HTR-8/SVneo (cell line): ENCODE data around the gene PLD5.
"Not testable (repeated sequence)": the region's sequence is repeated elsewhere in the genome, so short reads cannot be mapped to it uniquely, and the experiment has no call there.

Experiments
- DNase-seq: peaks from one replicate; pipeline ENCODE4 v3.0.0; 2011; ENCODE audit warnings: low spot score, mixed read lengths; ENCODE audit not compliant: insufficient read length
- FAIRE-seq: peaks from 2 replicates; lab custom pipeline; 2011; peaks lifted over from hg19 to GRCh38; lab: Jason Lieb, UNC

Gene PLD5

GRCh38 chr1:242314085-242314649, 210.3 kb downstream of the PLD5 start:
- not testable (repeated sequence) for DNase-seq
- peak; percentile 80 for FAIRE-seq

DNA sequence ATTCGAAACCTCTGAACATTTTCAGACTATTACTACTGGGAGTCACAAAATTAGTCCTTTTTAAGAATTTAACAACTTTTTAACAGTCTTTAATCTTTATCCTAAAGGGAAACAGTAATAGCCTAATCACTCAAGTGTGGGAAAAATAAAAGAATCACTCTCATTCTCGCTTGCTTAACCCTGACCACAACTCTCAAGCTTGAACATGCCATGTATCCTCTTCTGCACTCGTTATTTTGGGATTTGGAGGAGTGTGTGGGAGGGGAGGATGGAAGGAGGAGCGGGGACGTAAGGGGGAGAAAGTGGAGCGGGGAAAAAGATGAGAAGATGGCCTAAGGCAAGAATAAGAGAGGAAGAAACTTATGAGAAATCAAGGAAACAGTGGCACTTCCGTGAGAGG, 215.8 kb downstream of the PLD5 start:
- DNase-seq, FAIRE-seq: not testable (repeated sequence)

- not testable (repeated sequence) for FAIRE-seq, DNase-seq
Measured at GRCh38 chr1:242293781-242294180, 230.7 kb downstream of the PLD5 start.

DNA sequence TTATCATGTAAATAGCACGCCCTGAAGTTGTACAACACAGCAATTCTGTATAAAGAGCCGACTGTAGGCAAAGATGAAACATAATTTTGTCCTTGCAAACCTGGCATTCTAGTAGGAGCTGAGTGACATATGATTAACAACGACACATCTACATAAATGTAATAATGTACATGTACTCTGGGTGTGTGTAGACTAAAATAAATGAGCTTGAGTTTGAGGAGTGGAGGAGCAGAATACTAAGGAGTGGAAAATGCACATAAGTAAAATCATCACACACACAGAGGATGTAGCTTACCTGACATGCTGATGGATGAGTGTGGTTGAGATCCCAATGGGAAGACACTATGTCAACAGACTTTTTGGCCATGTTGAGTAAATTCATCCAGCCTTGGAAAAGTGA, 236.4 kb downstream of the PLD5 start:
- not testable (repeated sequence) for DNase-seq
- peak; percentile 91 for FAIRE-seq

GRCh38 chr1:242282758-242283485, 241.6 kb downstream of the PLD5 start:
- not testable (repeated sequence) for DNase-seq, FAIRE-seq

- FAIRE-seq, DNase-seq: not testable (repeated sequence)
Measured at GRCh38 chr1:242278406-242278805, 246.1 kb downstream of the PLD5 start.

- DNase-seq: not testable (repeated sequence)
- FAIRE-seq: peak; percentile 46
Measured at GRCh38 chr1:242276769-242277168, 247.7 kb downstream of the PLD5 start.

GRCh38 chr1:242267004-242267403, 257.5 kb downstream of the PLD5 start:
- not testable (repeated sequence) for DNase-seq, FAIRE-seq

GRCh38 chr1:242264419-242264818, 260.1 kb downstream of the PLD5 start:
- not testable (repeated sequence) for DNase-seq
- peak; percentile 83 for FAIRE-seq

DNA sequence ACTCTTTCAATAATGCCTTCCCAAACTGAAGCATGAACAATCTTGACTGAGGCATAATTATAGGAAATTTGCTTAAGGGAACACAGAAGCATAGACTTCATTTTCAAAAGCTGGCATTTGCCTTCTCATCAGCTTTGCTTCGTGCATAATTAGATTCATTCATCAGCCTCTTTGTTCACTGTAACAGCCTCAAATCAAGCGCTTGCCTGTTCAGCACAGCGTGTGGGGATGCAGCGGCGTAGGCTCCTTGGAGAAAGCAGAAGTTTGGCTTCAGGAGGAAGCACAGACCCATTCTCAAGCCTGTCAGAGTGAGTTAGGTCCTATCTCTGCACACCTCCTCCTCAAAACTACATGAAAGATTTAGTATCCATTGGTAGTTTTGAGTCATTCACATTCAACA, 279.2 kb downstream of the PLD5 start:
- no peak for FAIRE-seq

GRCh38 chr1:242243472-242243871, 281.0 kb downstream of the PLD5 start:
- FAIRE-seq: no peak
- no peak for DNase-seq

More for the DNA sequence above, 279.2 kb downstream of the PLD5 start:
- DNase-seq: no peak

- no peak for FAIRE-seq
- DNase-seq: no peak
Measured at GRCh38 chr1:242242983-242243382, 281.5 kb downstream of the PLD5 start.

GRCh38 chr1:242241936-242242335, 282.6 kb downstream of the PLD5 start:
- DNase-seq (no peak), FAIRE-seq (no peak)

DNA sequence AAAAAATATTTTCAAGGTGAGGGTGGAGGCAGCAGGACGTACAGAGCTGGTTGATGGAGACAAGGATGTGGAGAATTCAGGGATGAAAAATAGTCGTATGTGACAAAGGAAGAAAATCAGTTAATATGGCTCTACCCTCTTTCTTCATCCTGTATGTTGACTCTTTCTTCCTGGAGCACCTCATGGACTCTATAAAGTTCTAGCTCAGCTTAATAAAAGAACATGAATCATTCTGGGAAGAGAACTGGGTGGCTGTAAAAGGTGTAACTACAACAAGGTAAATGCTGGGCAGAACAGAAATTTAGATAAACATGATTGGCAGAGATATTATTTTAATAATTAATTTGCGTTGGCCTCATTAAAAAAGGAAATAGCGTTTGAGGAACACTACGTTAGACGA, 283.8 kb downstream of the PLD5 start:
- no peak for DNase-seq
- FAIRE-seq: no peak

DNA sequence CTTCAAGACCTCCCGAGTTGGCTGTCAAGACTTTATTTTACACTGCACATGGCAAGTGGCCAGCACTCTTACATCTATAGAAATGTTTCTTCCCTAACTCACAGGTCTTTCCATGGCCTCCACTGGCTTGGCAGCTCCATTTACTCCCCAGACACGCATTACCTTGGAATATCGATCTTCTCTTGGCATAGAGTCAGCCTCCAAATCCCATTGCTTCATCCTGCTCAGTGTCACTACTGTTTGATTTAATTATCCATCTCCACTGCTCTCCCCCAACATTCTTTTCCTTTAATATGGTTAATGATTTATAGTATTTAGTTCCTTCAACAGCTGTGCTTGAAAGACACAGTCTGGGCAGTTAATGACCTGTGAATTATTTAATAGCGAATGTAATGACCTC, 284.4 kb downstream of the PLD5 start:
- DNase-seq: no peak
- FAIRE-seq: no peak

GRCh38 chr1:242239398-242239797, 285.1 kb downstream of the PLD5 start:
- FAIRE-seq: no peak
- DNase-seq: no peak

GRCh38 chr1:242237051-242237450, 287.4 kb downstream of the PLD5 start:
- FAIRE-seq: no peak
- DNase-seq: no peak

DNA sequence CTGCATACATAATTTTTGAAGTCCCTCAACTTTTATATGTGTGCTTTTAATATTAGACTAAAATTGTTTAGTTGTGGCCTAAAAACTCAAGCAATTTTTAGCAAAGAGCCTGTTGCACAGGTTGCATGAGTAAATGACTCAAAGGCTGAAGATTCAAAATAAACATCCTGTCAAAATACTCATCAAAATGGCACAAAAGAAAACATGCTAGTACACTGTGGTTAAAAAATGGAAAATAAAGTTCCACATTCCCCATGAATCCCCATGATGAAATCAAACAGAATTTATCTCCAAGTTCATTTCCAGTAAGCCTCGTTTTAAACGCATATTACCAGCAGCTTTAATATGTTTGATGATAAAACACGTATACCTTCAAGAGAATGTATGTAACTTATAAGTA, 295.5 kb downstream of the PLD5 start:
- DNase-seq (no peak), FAIRE-seq (no peak)

DNA sequence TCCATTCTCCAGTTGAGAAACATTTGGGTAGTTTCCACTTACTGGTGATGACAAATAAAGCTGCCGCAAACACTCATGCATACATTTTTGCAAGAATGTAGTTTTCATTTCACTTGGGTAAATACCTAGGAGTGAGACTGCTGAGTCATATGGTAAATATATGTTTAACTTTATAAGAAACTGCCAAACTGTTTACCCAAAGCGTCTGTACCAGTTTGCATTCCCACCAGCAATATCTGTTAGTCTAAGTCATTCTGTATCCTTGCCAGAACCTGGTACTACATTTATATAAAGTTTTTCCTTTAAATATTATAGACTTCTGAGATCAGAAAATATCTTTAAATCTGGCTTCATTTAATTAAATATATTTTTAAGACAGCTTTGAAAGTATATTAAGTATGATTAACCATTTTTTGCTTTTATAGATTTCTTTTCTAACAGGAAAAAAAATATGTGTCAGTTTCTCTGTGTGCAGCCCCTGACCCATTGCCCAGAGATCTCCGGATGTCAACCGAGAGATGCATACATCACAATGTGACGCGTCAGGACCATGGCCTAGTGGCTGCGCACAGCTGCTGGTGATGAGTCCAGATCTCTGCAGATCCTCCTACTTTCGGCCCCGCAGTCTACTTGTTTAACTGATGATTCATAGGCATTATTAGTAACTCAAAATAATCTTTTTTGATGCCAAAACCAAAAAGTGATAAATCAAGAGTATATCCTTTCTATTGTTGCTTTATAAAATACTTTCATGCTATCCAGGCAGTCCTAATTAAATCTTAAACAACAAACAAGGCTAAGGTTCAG, 298.5 kb downstream of the PLD5 start:
- no peak for FAIRE-seq
- no peak for DNase-seq

DNA sequence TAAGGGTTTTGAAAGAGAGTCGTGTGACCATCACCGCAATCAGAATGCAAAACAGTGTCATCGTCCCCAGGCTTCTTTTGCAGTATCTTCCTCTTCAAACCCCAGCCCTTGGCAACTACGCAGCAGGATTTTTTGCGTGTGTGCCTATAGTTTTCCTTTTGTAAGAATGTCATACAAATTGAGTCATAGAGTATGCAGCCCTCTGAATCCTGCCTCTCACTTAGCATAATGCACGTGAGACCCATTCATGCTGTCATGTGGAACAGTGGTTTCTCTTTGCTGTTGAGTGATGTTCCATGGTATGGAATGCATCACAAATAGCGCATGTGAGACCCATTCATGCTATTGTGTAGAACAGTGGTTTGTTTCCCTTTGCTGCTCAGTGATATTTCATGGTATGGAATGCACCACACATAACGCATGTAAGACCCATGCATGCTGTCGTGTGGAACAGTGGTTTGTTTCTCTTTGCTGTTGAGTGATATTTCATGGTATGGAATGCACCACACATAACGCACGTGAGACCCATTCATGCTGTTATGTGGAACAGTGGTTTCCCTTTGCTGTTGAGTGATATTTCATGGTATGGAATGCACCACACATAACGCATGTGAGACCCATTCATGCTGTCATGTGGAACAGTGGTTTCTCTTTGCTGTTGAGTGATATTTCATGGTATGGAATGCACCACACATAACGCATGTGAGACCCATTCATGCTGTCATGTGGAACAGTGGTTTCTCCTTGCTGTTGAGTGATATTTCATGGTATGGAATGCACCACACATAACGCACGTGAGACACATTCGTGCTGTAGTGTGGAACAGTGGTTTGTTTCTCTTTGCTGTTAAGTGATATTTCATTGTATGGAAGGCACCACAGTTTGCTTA, 299.4 kb downstream of the PLD5 start:
- FAIRE-seq, DNase-seq: not testable (repeated sequence)
